HepG2 (cell line): ENCODE measurements around the gene PARN. TPM values are rescaled to one million over a fixed set of nuclear protein-coding genes. Genes with fewer than 3 reads are reported as not detected.

Experiments used
- FIP1L1 ChIP-seq: fragments of 200-400 bp; formaldehyde crosslinking; IDR thresholded peaks from 2 replicates; pipeline ENCODE4 v1.6.1; 2018; ENCODE audit warnings: low read depth, mild to moderate bottlenecking, low read length, moderate library complexity, borderline replicate concordance; ENCODE audit not compliant: insufficient read depth
- FOXP4 ChIP-seq: sonication (generic); formaldehyde crosslinking; IDR thresholded peaks from 2 replicates; pipeline ENCODE4 v1.4.0; 2020; ENCODE audit warnings: missing genetic modification reagents
- HMGA1 ChIP-seq: sonication (generic); formaldehyde crosslinking; conservative IDR thresholded peaks from 2 replicates; pipeline ENCODE4 v1.4.0; 2020; ENCODE audit warnings: missing genetic modification reagents
- MEIS2 ChIP-seq: sonication (generic); formaldehyde crosslinking; IDR thresholded peaks from 2 replicates; pipeline ENCODE4 v1.9.0; 2021; ENCODE audit warnings: mild to moderate bottlenecking, missing genetic modification reagents
- NFATC3 ChIP-seq: sonication (generic); formaldehyde crosslinking; IDR thresholded peaks from 2 replicates; pipeline ENCODE4 v1.5.1; 2020; ENCODE audit warnings: mild to moderate bottlenecking, missing genetic modification reagents
- RERE ChIP-seq: IDR thresholded peaks from 2 replicates; pipeline ENCODE4 v1.6.1; 2016; ENCODE audit warnings: low read depth, missing genetic modification reagents, missing compliant biosample characterization
- SAFB2 ChIP-seq: sonication (generic); formaldehyde crosslinking; IDR thresholded peaks from 2 replicates; pipeline ENCODE4 v1.5.1; 2020; ENCODE audit warnings: missing genetic modification reagents, low read depth, mild to moderate bottlenecking, borderline replicate concordance
- TSC22D2 ChIP-seq: sonication (generic); formaldehyde crosslinking; IDR thresholded peaks from 2 replicates; pipeline ENCODE4 v1.5.1; 2020; ENCODE audit warnings: missing genetic modification reagents, mild to moderate bottlenecking, borderline replicate concordance
- ZGPAT ChIP-seq: IDR thresholded peaks from 2 replicates; pipeline ENCODE4 v1.6.1; 2016; ENCODE audit warnings: mild to moderate bottlenecking
- ZNF407 ChIP-seq: sonication (generic); formaldehyde crosslinking; IDR thresholded peaks from one replicate; pipeline ENCODE4 v1.5.1; 2020; ENCODE audit warnings: mild to moderate bottlenecking, missing genetic modification reagents; ENCODE audit errors: not compliant biosample characterization
- ZNF839 ChIP-seq: sonication (generic); formaldehyde crosslinking; IDR thresholded peaks from 2 replicates; pipeline ENCODE4 v1.4.0; 2020; ENCODE audit warnings: missing genetic modification reagents, mild to moderate bottlenecking, borderline replicate concordance
- polyA plus RNA-seq, 8 experiments: library from polyadenylated mRNA; depleted of rRNA in 3 of 8; stranded (reverse) in 7 of 8; unstranded in 1 of 8; fragments of >200 nt; fragmentation: Illumina TruSeq in 4 of 8; extraction: Trizol in 4 of 8; gene quantifications; 2 replicates each; pipeline versions ENCODE4 v1.2.1 to v1.2.3, GENCODE V29; 2011 to 2016; ENCODE audit warnings: low read depth in 4 of 8, missing spikeins in 1 of 8, mixed read lengths in 1 of 8; ENCODE audit not compliant: insufficient read depth in 1 of 8
- total RNA-seq, 5 experiments: library from RNA; depleted of rRNA; stranded (reverse); fragments of >200 nt; fragmentation: Illumina TruSeq; extraction: Trizol; gene quantifications; 2 replicates each; pipeline ENCODE4 v1.2.3, GENCODE V29; 2016; ENCODE audit warnings: low read depth in 1 of 5

PARN gene
- total and polyA plus RNA-seq, 2 of the 13 experiments (the other 11 are each of a cell fraction or from before 2014, with no cell fraction given), result 13.3 to 47.6 TPM

- TF ChIP-seq HMGA1 (CRISPR knock-in tag), result no peak
- TF ChIP-seq NFATC3, result no peak
- peak; percentile 38; the same call in 1 of the 2 replicates for TF ChIP-seq RERE
- 0 out of 2 replicates have a peak, but pooled peaks have one; percentile 21 for TF ChIP-seq TSC22D2
- no peak for TF ChIP-seq ZGPAT (CRISPR knock-in tag)
- TF ChIP-seq ZNF407 (CRISPR knock-in tag), result no peak
- peak; percentile 12; the same call in 1 of the 2 replicates for TF ChIP-seq FOXP4 (CRISPR knock-in tag)
- TF ChIP-seq ZNF839 (CRISPR knock-in tag), result no peak
- TF ChIP-seq FIP1L1, result no peak
- TF ChIP-seq SAFB2 (CRISPR knock-in tag), result no peak
- no peak for TF ChIP-seq MEIS2 (CRISPR knock-in tag)
These were observed 127.7 kb downstream of the PARN start (continued) for GRCh38 chr16:14502256-14502875.
